ENCODE data around the gene DYNC1I1. TPM values are rescaled to one million over a fixed set of nuclear protein-coding genes. Genes with fewer than 3 reads are reported as not detected.
A peak's percentile ranks its signal among the peaks of the same experiment; 100 is the strongest.

The DYNC1I1 gene
- total and polyA plus RNA-seq, 2 donors, result 2.5 to 6.3 TPM

DNA sequence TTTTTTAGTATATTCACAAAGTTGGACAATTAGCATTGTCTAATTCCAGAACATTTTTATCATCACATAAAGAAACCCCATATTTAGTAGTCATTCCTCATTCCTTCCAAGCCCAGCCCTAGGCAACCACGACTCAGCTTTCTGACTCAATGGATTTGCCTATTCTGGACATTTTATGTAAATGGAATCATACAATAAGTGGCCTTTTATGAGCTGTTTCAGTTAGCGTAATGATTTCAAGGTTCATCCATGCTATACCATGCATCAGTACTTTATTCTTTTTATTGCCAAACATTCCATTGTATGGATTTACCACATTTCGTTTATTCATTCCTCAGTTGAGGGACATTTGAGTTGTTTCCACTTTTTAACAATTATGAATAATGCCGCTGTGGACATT, 249.2 kb downstream of the DYNC1I1 start:
- Histone ChIP-seq H3K9me3 (ENCODE audit: control insufficient read depth in 2 of 2, insufficient read depth in 1 of 2, low read length in 1 of 2) (no peaks in the 10 kb centered on the region), H3K27ac (ENCODE audit: low read depth in 1 of 2, low read length in 1 of 2) (no peak overlapping the region), H3K27me3 (ENCODE audit: control insufficient read depth in 2 of 2, insufficient read depth in 1 of 2, low read length in 1 of 2) (no peaks in the 10 kb centered on the region), H3K36me3 (ENCODE audit: control insufficient read depth in 2 of 2, insufficient read depth in 2 of 2, low read length in 1 of 2) (no peaks in the 10 kb centered on the region), H3K4me1 (ENCODE audit: control insufficient read depth in 2 of 2, insufficient read depth in 2 of 2, low read length in 2 of 2) (no peaks in the 10 kb centered on the region), H3K4me3 (ENCODE audit: low read length in 2 of 2) (no peak overlapping the region)
- 90% methylated on average over 4 of the region's 4 CpGs for WGBS
- no peak for DNase-seq (ENCODE audit: low read depth in 6 of 9, low spot score in 9 of 9)

DNA sequence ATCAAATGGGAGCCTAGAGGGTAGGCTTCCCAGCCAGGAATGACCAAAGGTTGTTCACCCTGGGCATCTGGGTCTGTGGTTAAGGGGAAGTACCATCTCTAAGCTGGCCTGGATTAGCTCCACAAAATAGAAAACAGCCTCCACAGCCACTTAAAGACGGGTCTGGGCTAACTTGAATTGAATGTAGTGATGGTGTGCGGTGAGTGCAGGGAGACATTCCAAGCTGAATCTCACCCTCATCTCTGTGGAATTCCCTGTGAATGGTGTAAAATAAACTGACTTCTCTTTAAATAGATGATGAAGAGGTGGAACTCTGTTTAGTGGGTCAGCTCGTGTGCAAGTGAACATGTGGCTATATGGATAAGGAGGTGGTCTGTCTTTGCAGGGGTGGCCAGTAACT, 251.0 kb downstream of the DYNC1I1 start:
- no peaks in the 10 kb centered on the region for H3K9me3 ChIP-seq (ENCODE audit: control insufficient read depth in 2 of 2, insufficient read depth in 1 of 2, low read length in 1 of 2)
- WGBS, result 93% methylated on average over 3 of the region's 3 CpGs
- H3K27me3 ChIP-seq (ENCODE audit: control insufficient read depth in 2 of 2, insufficient read depth in 1 of 2, low read length in 1 of 2), result no peaks in the 10 kb centered on the region
- H3K4me1 ChIP-seq (ENCODE audit: control insufficient read depth in 2 of 2, insufficient read depth in 2 of 2, low read length in 2 of 2), result no peaks in the 10 kb centered on the region
- H3K27ac ChIP-seq (ENCODE audit: low read depth in 1 of 2, low read length in 1 of 2), result no peak overlapping the region
- DNase-seq (ENCODE audit: low read depth in 6 of 9, low spot score in 9 of 9), result no peak
- H3K36me3 ChIP-seq (ENCODE audit: control insufficient read depth in 2 of 2, insufficient read depth in 2 of 2, low read length in 1 of 2), result no peaks in the 10 kb centered on the region
- no peak overlapping the region for H3K4me3 ChIP-seq (ENCODE audit: low read length in 2 of 2)

DNA sequence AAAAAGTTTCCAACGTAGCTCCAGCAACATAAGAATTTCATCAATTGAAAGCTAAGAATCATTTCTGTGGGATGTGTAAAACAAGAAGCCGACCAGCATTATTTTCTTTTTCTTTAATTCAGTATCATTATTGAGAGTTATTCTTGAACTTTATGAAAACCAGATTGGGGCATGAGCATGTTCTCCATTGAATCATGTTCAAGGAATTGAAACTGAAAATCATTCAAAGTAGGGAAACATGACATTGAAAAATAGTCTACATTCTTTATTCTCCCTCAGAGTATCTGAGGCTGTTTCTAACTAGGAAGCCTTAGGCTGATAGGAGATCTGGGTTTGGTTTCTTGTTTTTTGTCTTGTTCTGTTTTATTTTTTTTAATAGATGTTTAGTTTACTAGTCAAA, 253.7 kb downstream of the DYNC1I1 start:
- no peaks in the 10 kb centered on the region for H3K4me1 ChIP-seq (ENCODE audit: control insufficient read depth in 2 of 2, insufficient read depth in 2 of 2, low read length in 2 of 2)
- H3K27ac ChIP-seq (ENCODE audit: low read depth in 1 of 2, low read length in 1 of 2), result no peak overlapping the region
- H3K27me3 ChIP-seq (ENCODE audit: control insufficient read depth in 2 of 2, insufficient read depth in 1 of 2, low read length in 1 of 2), result no peaks in the 10 kb centered on the region
- H3K36me3 ChIP-seq (ENCODE audit: control insufficient read depth in 2 of 2, insufficient read depth in 2 of 2, low read length in 1 of 2), result no peaks in the 10 kb centered on the region
- H3K4me3 ChIP-seq (ENCODE audit: low read length in 2 of 2), result no peak overlapping the region
- H3K9me3 ChIP-seq (ENCODE audit: control insufficient read depth in 2 of 2, insufficient read depth in 1 of 2, low read length in 1 of 2), result no peaks in the 10 kb centered on the region
- DNase-seq (ENCODE audit: low read depth in 6 of 9, low spot score in 9 of 9), result no peak
- WGBS, result 91% methylated on average over 2 of the region's 2 CpGs

DNA sequence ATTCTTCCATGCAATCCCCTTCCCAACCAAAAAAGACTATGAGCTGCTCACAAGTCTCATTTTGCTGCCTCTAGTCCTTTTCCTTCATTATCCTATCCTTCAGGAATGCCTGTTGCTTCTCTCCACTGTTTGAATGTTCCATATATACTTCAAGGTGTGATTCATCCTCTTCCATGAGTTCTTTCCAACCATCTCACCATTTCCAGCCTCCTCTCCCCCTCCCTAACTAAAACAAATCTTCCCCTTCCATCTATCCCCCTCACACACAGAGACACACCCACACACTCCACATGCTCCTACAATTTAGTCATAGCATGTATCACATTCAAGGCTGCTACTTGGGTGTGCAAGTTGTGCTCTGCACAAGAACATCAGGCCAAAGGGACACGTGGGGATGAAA, 254.3 kb downstream of the DYNC1I1 start:
- DNase-seq (ENCODE audit: low read depth in 6 of 9, low spot score in 9 of 9), result no peak
- Histone ChIP-seq H3K4me1 (ENCODE audit: control insufficient read depth in 2 of 2, insufficient read depth in 2 of 2, low read length in 2 of 2) (no peaks in the 10 kb centered on the region), H3K4me3 (ENCODE audit: low read length in 2 of 2) (no peak overlapping the region), H3K9me3 (ENCODE audit: control insufficient read depth in 2 of 2, insufficient read depth in 1 of 2, low read length in 1 of 2) (no peaks in the 10 kb centered on the region), H3K27me3 (ENCODE audit: control insufficient read depth in 2 of 2, insufficient read depth in 1 of 2, low read length in 1 of 2) (no peaks in the 10 kb centered on the region), H3K36me3 (ENCODE audit: control insufficient read depth in 2 of 2, insufficient read depth in 2 of 2, low read length in 1 of 2) (no peaks in the 10 kb centered on the region), H3K27ac (ENCODE audit: low read depth in 1 of 2, low read length in 1 of 2) (no peak overlapping the region)
- 67% methylated on average over 1 of the region's 1 CpG for WGBS

DNA sequence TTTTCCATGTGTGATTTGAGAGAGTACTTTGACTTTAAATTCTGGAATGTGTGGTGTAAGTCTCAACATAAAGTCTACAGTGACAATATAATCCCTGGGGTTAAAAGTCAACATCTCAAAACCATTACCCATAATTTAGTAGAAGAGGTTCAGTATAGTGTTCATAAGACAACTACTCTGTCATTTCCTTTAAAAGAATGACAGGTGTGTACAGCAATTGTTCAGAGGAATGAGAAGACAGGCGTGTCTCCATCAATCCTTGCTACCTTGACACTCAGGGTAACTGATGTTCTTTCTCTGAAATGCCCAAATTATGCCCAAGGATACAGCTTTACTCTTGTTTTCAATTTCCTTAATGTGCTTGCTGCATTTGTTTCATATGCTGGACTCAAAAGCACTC, 256.4 kb downstream of the DYNC1I1 start:
- no peak for DNase-seq (ENCODE audit: low read depth in 6 of 9, low spot score in 9 of 9)
- no peak overlapping the region for H3K27ac ChIP-seq (ENCODE audit: low read depth in 1 of 2, low read length in 1 of 2)
- 87% methylated on average over 1 of the region's 1 CpG for WGBS
- H3K27me3 ChIP-seq (ENCODE audit: control insufficient read depth in 2 of 2, insufficient read depth in 1 of 2, low read length in 1 of 2), result no peaks in the 10 kb centered on the region
- no peaks in the 10 kb centered on the region for H3K9me3 ChIP-seq (ENCODE audit: control insufficient read depth in 2 of 2, insufficient read depth in 1 of 2, low read length in 1 of 2)
- H3K4me3 ChIP-seq (ENCODE audit: low read length in 2 of 2), result no peak overlapping the region
- H3K4me1 ChIP-seq (ENCODE audit: control insufficient read depth in 2 of 2, insufficient read depth in 2 of 2, low read length in 2 of 2), result no peaks in the 10 kb centered on the region
- H3K36me3 ChIP-seq (ENCODE audit: control insufficient read depth in 2 of 2, insufficient read depth in 2 of 2, low read length in 1 of 2), result no peaks in the 10 kb centered on the region

DNA sequence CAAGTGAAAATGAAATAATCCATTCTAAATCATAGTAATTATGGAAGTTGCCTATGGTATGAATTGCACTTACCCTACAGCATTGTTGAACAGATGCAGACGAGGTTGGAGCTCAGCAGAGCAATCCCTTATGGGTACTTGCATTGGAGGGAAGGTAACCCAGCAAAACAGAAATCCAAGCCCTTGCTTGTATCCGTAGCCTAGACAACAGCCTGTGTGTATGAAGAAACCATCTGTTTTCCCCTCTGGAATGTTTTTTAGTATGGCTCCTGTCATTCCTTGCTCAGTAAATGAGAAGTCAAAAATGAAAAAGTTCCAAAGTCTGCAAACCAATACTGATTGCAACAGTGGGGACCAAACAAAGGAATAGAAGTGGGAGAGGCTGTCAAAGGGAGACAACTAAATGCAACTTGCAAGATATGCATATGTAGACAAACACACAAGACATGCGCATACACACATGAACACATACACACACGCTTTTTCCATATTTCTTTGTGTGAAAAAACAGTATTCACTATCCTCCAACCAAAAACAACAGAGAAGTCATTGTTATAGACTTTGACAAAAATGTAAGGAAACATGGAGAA, 260.8 kb downstream of the DYNC1I1 start:
- H3K4me3 ChIP-seq (ENCODE audit: low read length in 2 of 2), result no peak overlapping the region
- peak in 1 of 9 donors; percentile 7 for DNase-seq (ENCODE audit: low read depth in 6 of 9, low spot score in 9 of 9)
- 93% methylated on average over 4 of the region's 4 CpGs for WGBS
- no peaks in the 10 kb centered on the region for H3K9me3 ChIP-seq (ENCODE audit: control insufficient read depth in 2 of 2, insufficient read depth in 1 of 2, low read length in 1 of 2)
- peak overlapping the region in 1 of 2 donors; percentile 46 for H3K27ac ChIP-seq (ENCODE audit: low read depth in 1 of 2, low read length in 1 of 2)
- no peaks in the 10 kb centered on the region for H3K27me3 ChIP-seq (ENCODE audit: control insufficient read depth in 2 of 2, insufficient read depth in 1 of 2, low read length in 1 of 2)
- no peaks in the 10 kb centered on the region for H3K36me3 ChIP-seq (ENCODE audit: control insufficient read depth in 2 of 2, insufficient read depth in 2 of 2, low read length in 1 of 2)
- H3K4me1 ChIP-seq (ENCODE audit: control insufficient read depth in 2 of 2, insufficient read depth in 2 of 2, low read length in 2 of 2), result no peaks in the 10 kb centered on the region

DNA sequence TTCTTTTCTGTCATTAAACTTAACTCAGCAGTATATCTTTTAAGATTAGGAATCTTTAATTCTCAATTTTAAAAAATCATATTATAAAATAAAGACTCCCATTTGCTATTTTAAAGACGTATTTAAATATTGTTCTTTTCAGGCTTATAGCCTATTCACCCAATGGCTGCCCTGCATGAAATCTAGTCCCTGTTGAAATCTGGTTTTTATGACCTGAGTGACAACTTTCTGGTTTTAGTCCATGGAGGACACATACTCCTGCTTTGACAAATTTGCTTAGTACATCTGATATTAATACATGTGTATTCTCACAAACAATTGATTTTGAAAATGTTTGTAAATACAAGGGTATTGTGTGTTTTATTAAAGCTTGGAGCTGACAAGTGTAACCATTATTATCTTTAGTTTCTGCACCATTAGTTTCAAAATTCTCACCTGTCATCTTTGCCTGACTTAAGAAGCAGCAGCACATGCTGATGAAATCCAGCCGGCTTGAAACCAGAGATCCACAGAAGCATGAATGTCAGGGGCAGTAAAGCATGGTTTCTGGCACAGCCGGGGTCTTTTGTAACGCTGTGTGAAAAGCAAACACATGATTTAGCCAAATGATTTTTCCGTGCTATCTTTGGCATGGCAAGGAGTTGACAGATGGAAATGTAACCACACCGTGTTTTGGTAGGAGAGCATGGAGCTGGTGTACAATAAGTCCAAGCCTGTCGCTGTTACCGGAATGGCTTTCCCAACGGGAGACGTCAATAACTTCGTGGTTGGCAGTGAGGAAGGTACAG, 262.8 kb downstream of the DYNC1I1 start:
- no peaks in the 10 kb centered on the region for H3K9me3 ChIP-seq (ENCODE audit: control insufficient read depth in 2 of 2, insufficient read depth in 1 of 2, low read length in 1 of 2)
- no peak overlapping the region for H3K4me3 ChIP-seq (ENCODE audit: low read length in 2 of 2)
- WGBS, result 89% methylated on average over 11 of the region's 11 CpGs
- H3K27me3 ChIP-seq (ENCODE audit: control insufficient read depth in 2 of 2, insufficient read depth in 1 of 2, low read length in 1 of 2), result no peaks in the 10 kb centered on the region
- H3K36me3 ChIP-seq (ENCODE audit: control insufficient read depth in 2 of 2, insufficient read depth in 2 of 2, low read length in 1 of 2), result no peaks in the 10 kb centered on the region
- H3K27ac ChIP-seq (ENCODE audit: low read depth in 1 of 2, low read length in 1 of 2), result no peak overlapping the region
- peak in 1 of 9 donors; percentile 29 for DNase-seq (ENCODE audit: low read depth in 6 of 9, low spot score in 9 of 9)
- no peaks in the 10 kb centered on the region for H3K4me1 ChIP-seq (ENCODE audit: control insufficient read depth in 2 of 2, insufficient read depth in 2 of 2, low read length in 2 of 2)

DNA sequence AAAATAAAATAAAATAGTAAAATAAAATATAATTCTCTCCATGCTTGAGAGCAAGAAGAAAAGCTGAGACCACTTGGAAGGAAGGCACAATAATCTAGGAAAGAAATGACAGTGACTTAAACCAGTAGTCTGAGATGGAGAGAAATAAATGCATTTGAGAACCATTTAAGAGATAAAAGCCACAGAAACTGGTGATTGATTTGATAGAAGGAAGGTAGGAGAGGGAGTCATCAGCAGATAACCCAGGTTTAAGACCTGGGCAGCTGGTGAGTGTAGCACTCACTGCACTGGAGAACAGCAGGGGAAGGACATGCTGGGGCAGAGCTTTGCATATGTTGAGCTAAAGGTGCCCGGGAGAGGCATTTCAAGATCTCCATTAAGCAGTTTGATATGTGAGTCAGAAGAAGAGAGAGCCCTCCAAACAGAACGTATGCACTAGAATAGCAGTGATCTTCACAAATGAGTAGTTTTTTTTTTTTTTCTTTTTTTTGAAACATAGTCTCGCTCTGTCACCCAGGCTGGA, 268.0 kb downstream of the DYNC1I1 start:
- Histone ChIP-seq H3K36me3 (ENCODE audit: control insufficient read depth in 2 of 2, insufficient read depth in 2 of 2, low read length in 1 of 2) (no peaks in the 10 kb centered on the region), H3K27me3 (ENCODE audit: control insufficient read depth in 2 of 2, insufficient read depth in 1 of 2, low read length in 1 of 2) (no peaks in the 10 kb centered on the region), H3K4me3 (ENCODE audit: low read length in 2 of 2) (no peak overlapping the region), H3K27ac (ENCODE audit: low read depth in 1 of 2, low read length in 1 of 2) (no peak overlapping the region), H3K9me3 (ENCODE audit: control insufficient read depth in 2 of 2, insufficient read depth in 1 of 2, low read length in 1 of 2) (no peaks in the 10 kb centered on the region), H3K4me1 (ENCODE audit: control insufficient read depth in 2 of 2, insufficient read depth in 2 of 2, low read length in 2 of 2) (no peaks in the 10 kb centered on the region)
- WGBS, result 84% methylated on average over 3 of the region's 3 CpGs
- DNase-seq (ENCODE audit: low read depth in 6 of 9, low spot score in 9 of 9), result no peak

DNA sequence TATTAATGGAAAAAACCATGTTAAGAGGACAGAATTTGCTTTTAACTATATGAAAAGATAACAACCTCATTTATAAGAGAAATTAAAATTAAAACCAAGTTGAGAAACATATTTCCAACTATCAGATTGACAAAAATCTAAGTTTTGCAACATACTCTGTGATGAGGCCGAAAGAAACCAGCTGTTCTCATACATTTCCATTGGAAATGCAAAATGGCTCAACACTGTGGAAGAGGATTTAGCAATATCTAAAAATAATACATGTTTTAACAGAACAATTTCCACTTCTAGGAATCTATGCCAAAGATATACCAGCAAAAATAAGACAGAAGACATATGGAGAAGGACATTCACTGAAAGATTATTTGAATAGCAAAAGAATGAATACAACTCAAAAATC, 268.8 kb downstream of the DYNC1I1 start:
- no peaks in the 10 kb centered on the region for H3K4me1 ChIP-seq (ENCODE audit: control insufficient read depth in 2 of 2, insufficient read depth in 2 of 2, low read length in 2 of 2)
- WGBS, result 94% methylated on average over 1 of the region's 1 CpG
- no peaks in the 10 kb centered on the region for H3K27me3 ChIP-seq (ENCODE audit: control insufficient read depth in 2 of 2, insufficient read depth in 1 of 2, low read length in 1 of 2)
- no peak overlapping the region for H3K4me3 ChIP-seq (ENCODE audit: low read length in 2 of 2)
- H3K9me3 ChIP-seq (ENCODE audit: control insufficient read depth in 2 of 2, insufficient read depth in 1 of 2, low read length in 1 of 2), result no peaks in the 10 kb centered on the region
- H3K36me3 ChIP-seq (ENCODE audit: control insufficient read depth in 2 of 2, insufficient read depth in 2 of 2, low read length in 1 of 2), result no peaks in the 10 kb centered on the region
- DNase-seq (ENCODE audit: low read depth in 6 of 9, low spot score in 9 of 9), result no peak
- no peak overlapping the region for H3K27ac ChIP-seq (ENCODE audit: low read depth in 1 of 2, low read length in 1 of 2)
